GM19455 (cell line): ENCODE results near the gene PLEKHM3.
"Not testable (repeated sequence)": the region's sequence is repeated elsewhere in the genome, so short reads cannot be mapped to it uniquely, and the experiment has no call there.

ENCODE experiments used
- ATAC-seq: cut with Tn5 transposase; IDR thresholded peaks from one replicate; pipeline ENCODE4 v1.9.1; 2021; ENCODE audit not compliant: unreplicated experiment

The PLEKHM3 gene

DNA sequence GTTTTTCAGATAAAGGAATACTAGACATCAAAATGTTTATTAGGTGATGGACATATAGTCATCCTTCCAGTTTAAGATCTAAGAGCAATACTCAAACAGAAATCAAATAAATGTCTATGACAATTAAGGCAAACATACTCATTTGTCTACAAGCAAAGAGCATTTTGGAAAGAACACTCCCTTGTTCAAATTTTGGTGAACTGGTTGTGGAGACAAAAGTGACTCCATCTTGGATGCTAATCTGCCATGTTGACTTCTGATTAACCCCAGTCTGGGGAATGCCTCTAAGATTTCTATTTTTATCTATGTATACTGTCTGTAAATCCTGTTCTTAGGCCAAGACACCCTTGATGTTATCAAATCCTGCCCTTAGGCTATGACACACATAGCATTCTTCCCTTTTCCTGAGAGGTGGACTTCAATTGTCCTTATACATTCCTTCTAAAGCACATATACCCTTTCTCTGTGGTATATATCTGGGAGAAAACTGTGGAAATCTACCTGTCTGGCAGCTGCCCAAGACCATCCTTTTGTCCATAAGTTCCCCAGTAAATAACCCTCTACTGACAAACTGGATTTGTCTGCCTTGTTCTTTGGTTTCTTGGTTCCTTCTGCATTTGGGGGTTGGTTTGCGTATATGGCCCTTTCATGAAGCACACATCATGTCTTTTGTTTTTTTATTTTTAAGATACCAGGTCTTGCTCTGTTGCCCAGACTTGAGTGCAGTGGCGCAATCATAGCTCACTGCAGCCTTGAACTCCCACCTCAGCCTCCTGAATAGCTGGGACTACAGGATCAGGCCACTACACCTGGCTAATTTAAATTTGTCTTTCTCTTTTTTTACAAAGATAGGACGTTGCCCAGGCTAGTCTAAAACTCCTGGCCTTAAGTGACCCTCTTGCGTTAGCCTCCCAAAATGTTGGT is 12.5 kb upstream of the PLEKHM3 start:
- no peak for ATAC-seq

- no peak for ATAC-seq
These were observed 11.0 kb upstream of the PLEKHM3 start for GRCh38 chr2:208036357-208036756.

DNA sequence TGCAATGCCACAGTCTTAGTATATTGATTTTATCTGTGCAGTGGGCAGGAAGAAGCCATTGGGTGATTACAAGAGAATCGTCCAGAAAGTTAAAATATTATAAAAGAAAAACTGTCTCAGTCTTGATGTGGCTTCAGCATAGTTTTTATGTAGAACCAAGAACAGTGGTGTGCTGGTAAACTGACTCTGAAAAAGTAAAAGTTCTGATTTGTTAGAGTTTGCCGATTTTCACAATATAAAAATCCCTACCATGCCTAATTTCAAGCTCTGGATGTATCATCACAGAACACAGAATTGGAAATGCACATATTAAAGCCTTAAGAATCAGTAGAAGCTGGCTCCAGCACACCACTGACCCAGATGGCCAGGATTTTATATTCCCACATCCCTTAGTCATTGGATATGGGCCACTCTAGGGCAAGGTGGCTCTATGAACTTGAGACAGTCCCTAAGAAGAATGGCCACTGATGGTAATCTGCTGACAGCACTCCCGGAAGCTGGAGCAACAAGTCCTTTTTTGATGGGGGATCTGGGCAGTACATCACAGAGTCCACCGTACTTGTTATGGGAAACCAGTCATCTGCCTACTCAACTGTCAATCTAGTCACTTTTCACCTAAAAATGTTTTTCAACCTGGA is 9.3 kb upstream of the PLEKHM3 start:
- ATAC-seq, result no peak

DNA sequence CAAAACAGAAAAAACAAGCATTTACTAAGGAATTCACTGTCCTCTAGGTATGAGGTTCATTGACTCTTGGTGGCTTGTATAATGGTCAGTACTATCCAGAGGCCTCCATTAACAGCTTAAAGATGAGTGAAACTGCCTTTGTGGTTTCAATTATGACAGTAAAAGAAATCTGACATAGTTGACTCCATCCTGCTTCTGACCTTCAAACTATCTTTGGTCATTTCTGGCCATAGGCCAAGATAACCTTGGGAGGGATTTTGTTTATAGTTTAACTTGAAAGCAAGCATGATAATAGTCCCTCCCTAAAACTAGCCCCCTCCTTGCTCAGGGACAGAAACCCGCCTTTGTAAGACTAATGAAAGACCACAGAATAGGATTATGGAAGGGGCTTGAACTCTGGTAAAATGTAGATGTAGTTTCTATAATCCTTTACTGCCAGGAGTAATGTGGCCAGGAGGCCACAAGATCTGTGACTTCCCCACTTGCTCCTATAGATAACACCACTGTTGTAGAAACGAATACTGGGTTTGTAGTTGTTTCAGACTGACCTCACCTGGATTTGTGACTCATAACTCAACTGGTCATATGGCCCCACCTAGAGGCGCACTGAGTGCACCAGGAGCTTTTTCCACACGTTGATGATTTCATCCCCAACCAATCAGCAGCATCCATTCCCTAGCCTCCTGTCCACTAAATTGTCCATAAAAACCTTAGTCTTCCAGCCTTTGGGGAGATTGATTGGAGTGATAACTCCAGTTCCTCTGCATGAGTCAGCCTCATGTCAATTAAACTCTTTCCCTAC is 8.6 kb upstream of the PLEKHM3 start:
- peak; percentile 88 for ATAC-seq

- ATAC-seq, result no peak
These were observed 6.3 kb upstream of the PLEKHM3 start for GRCh38 chr2:208031608-208032019.

- ATAC-seq, result peak; percentile 31
These were observed 472 bp upstream of the PLEKHM3 start for GRCh38 chr2:208025814-208026184.

DNA sequence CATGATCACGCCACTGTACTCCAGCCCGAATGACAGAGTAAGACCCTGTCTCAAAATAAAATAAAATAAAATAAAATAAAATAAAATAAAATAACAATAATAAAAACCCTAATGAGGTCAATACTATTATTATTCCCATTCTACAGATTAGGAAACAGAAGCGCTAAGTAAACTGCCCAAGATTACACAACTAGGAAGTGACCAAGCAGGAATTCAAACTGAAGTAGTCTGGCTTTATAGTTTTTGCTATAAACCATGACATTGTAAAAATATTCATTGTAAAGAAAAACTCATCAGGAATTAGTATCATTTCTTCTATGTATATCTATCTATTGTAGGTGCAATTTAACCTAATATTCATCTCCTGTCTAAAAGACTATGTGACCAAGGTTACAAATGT is 1.2 kb downstream of the PLEKHM3 start:
- no peak for ATAC-seq

DNA sequence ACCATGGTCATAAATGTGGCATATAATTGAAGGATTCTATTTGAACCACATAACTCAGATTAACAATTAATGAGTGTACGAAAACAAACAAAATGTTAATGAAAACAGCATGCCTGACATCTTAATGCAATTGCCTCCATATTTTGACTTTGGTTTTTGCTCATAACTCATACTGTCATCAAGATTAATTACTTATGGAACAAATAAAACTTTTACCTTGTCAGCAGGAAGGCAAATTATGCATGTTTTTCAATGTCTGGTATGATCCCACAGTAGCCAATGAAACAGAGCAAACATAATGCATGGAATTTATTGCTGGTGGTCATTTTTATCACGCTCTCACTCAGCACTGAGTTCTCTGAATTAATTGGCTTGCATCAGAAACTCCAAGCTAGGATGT is 5.1 kb downstream of the PLEKHM3 start:
- no peak for ATAC-seq

GRCh38 chr2:208018124-208018712 is 7.1 kb downstream of the PLEKHM3 start:
- not testable (repeated sequence) for ATAC-seq

GRCh38 chr2:208017721-208018120 is 7.6 kb downstream of the PLEKHM3 start:
- no peak for ATAC-seq

DNA sequence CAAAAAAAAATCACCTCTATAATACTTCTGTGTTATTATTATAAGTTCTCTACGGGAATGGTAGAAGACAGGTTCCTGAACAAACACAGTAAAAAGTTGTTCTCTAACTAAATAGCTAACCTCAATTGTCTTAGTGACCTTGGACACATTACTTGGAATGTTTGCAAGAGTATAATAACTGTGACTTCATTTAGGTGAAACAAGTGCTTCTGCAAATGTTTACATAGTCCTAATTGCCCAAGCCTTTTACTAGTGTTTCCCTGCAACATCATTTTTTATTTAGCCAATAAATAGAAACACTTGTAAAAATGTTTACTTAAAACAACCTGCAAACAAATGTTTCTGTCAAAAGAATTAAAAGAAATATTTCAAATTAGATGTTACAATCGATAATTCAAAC is 9.9 kb downstream of the PLEKHM3 start:
- no peak for ATAC-seq

DNA sequence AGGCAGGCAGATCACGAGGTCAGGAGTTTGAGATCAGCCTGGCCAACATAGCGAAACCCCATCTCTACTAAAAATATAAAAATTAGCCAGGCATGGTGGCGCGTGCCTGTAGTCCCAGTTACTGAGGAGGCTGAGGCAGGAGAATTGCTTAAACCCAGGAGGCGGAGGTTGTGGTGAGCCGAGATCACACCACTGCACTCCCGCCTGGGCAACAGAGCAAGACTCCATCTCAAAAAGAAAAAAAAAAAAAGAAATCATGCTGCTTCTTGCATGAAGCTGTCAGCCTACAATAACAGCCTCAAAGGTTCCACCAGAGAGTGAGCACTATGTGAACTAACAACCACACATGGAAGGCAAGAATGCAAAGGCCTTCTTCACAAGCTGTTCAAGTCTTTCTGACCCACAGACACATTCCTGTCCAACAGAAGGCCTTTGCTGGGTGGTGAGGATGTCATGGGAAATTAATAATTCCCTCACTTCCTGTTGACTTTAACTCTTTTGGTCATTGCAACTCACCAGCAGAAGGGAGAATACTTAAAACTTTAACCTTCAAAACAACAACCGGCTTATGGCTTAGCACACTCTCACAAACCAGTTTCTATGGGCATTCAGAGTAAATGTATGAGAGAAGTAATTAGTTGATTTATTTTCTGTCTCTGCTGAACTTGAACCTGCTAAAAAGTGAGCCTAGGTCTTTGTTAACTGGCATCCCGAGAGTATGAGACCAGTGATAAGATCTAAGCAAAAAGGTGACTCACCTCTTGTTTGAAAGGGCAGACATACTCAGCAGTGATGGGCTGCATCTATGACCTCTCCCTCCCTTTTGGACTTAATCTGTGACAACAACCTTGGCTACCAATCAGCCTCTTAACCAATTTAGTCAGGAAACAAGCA is 11.8 kb downstream of the PLEKHM3 start:
- ATAC-seq, result no peak

GRCh38 chr2:208012449-208012848 is 12.9 kb downstream of the PLEKHM3 start:
- ATAC-seq, result no peak

DNA sequence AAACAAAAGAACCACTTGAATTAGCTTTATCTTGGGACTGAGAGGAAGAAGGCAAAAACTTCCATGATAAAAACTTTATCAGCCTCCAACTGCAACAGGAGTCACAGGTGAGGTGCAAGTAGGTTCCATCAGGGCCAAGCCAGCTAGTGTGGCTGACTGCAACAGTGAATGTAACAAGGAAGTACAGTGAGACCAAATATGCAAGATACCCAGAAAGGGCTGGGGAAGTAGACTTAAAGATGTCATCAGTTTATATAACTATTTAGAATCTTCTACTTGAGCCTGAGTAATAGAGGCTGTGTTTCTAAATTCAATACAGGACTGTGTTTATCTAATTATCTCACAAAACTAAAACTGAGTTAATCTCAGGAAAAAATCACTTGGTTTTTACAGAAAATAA is 14.8 kb downstream of the PLEKHM3 start:
- no peak for ATAC-seq

GRCh38 chr2:208006833-208007232 is 18.5 kb downstream of the PLEKHM3 start:
- ATAC-seq, result no peak

GRCh38 chr2:208006337-208006736 is 19.0 kb downstream of the PLEKHM3 start:
- ATAC-seq, result no peak

GRCh38 chr2:208001924-208002323 is 23.4 kb downstream of the PLEKHM3 start:
- ATAC-seq, result no peak

DNA sequence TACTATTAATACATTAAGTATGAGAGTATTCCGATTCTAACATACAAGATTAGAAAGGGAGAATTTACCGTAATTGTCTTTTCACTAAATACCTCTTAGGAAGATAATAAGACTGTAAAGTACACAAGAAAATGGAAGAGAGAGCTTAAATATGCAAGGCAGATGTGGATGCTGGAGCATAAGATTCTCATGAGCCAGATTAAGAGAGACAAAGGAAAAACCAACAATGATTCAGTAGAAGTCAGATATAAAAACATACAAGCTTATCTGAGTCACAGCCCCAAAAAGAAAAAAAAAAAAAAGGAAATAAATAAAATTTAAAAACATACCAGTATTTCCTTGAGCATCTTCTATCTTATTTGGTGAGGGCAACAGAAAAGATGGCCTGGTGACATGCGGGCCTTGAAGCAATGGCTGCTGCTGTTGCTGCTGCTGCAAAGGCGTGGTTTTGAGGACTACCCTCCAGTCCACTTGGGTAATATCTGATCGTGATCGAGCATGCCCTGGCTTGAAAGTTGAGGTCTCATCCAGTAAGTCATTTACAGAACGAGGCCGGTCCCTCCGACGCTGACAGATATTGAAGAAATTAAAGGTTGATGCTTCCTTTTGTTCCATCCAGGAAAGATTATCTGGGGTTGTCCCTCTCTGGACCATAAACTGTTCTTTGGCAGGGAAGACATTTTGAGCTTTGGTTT is 24.5 kb downstream of the PLEKHM3 start:
- no peak for ATAC-seq

DNA sequence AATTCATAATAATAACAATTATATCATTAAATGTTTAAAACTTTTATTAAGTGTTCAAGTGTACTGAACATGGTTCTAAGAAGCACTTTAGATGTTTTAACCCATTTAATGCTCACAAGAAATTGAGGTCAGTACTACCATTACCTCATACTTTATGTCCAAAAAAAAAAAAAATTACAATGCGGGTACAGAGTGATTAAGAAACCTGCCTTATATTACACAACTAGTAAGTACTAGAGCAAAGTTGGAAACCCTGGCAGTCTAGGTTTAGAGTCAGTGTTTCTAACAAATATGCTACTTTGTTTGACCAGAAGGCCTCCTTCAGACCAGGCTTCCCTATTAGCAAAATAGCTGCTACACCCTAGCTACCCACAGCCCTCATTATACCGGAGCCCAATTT is 28.5 kb downstream of the PLEKHM3 start:
- no peak for ATAC-seq

DNA sequence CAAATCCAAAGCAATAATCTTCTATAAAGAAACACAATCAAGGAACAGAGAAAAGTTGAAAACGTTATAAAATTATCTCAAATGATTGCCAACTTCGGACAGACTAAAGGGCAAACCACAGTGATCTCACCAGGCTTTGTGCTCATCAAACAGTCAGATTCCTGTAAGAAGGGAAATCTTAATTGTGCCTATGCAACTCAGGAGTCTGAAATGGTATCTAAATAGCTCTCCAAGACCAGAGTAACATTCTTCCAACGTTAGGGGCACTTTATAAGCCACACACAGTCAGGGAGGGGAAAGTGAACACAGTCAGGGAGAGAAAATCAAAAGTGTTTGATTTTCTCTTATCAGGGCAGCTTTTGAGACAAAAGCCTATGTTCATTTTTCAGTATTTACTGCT is 29.4 kb downstream of the PLEKHM3 start:
- no peak for ATAC-seq
